Central memory CD8-positive, alpha-beta T cell (primary cell): ENCODE results near the gene RAB38.

ENCODE experiments used
- ATAC-seq: fragments of 150-1000 bp; cut with Tn5 transposase; replicated peaks from 2 replicates; pipeline ENCODE4 v1.10.0; 2022; ENCODE audit warnings: mild to moderate bottlenecking, moderate FRiP score, moderate number of reproducible peaks; ENCODE audit not compliant: poor library complexity, severe bottlenecking; ENCODE audit errors: extremely low read depth
- DNase-seq, 2 donors: peaks; one replicate each; pipeline ENCODE4 v3.0.0; 2021; ENCODE audit warnings: low spot score in 2 of 2
- H3K27ac Mint-ChIP-seq: one replicate; pipeline ENCODE4 v1.8.0; 2022; ENCODE audit warnings: low read depth, mild to moderate bottlenecking, moderate library complexity, mixed read lengths
- H3K27me3 Mint-ChIP-seq: one replicate; pipeline ENCODE4 v1.8.0; 2022; ENCODE audit warnings: mixed read lengths
- H3K36me3 Mint-ChIP-seq: one replicate; pipeline ENCODE4 v1.8.0; 2022; ENCODE audit warnings: mild to moderate bottlenecking, moderate library complexity, mixed read lengths; ENCODE audit not compliant: insufficient read depth
- H3K4me1 Mint-ChIP-seq: one replicate; pipeline ENCODE4 v1.8.0; 2022; ENCODE audit warnings: mixed read lengths
- H3K4me3 Mint-ChIP-seq: one replicate; pipeline ENCODE4 v1.8.0; 2022; ENCODE audit warnings: mild to moderate bottlenecking, moderate library complexity, mixed read lengths
- H3K9me3 Mint-ChIP-seq: one replicate; pipeline ENCODE4 v1.8.0; 2022; ENCODE audit warnings: mixed read lengths

Gene RAB38

DNA sequence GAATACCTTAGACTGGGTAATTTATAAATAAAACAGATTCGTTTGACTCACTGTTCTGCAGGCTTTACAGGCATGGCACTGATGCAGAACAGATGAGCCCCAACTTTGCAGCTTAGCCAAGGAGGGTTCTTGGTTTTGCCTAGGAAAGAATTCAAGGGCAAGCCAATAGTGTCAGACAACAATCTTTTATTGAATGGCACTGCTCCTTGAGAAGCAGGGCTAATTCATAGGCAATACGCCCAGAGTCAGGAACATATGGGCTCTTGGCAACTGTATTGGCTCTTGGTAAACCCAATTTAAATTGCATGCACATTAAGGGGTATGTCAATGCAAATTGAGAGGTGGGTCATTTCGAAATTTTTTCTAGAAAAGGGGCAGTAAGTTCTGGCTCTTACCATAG is 87.9 kb downstream of the RAB38 start:
- H3K27me3 Mint-ChIP-seq = peaks cover 15% of the 10 kb centered on the region
- ATAC-seq (no peak), DNase-seq (no peak)
- H3K4me1 Mint-ChIP-seq = no peaks in the 10 kb centered on the region
- H3K36me3 Mint-ChIP-seq = no peaks in the 10 kb centered on the region
- H3K9me3 Mint-ChIP-seq = no peaks in the 10 kb centered on the region
- H3K4me3 Mint-ChIP-seq = no peak overlapping the region
- no peak overlapping the region for H3K27ac Mint-ChIP-seq

DNA sequence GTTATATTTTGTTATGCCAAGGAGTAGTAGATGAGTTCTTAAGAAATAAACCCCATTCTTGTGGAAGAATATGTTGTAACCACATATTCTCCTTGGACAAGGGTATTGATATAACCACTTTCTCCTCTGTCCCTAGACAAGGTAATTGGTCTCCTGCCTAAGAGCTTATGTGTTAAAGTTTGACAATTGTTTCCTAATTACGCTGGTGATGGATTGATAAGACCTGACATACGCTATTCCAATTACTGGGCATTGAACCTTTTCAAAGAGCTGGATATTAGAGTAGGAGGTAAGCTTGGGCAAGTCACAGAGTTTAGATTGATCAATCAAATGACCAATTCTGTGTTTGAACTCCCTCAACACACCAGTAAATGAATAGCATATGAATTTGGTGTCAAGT is 88.9 kb downstream of the RAB38 start:
- DNase-seq (no peak), ATAC-seq (no peak)
- Mint-ChIP-seq H3K9me3 (no peaks in the 10 kb centered on the region), H3K4me1 (no peaks in the 10 kb centered on the region), H3K4me3 (no peak overlapping the region), H3K27ac (no peak overlapping the region), H3K36me3 (no peaks in the 10 kb centered on the region), H3K27me3 (peaks cover 15% of the 10 kb centered on the region)

DNA sequence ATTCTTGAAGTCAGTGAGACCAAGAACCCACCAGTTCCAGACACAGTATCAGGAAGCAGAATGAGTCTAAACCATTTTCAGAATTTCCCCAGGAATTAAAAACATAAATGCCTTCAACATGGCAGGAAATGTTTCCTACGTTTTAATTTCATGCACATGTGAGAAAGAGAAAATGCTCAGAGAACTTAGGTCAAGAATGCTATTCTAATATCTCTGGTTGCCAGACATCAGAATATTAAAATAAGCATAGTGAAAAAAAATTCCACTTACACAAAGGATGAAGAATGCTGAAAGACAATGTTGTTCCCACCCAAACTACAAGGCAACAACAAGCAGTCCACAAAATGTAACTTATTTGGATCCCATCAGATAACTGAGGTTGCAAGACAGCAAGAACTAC is 104.8 kb downstream of the RAB38 start:
- Mint-ChIP-seq H3K9me3 (no peaks in the 10 kb centered on the region), H3K4me1 (no peaks in the 10 kb centered on the region), H3K27me3 (peaks cover 57% of the 10 kb centered on the region), H3K4me3 (no peak overlapping the region), H3K36me3 (no peaks in the 10 kb centered on the region), H3K27ac (no peak overlapping the region)
- no peak for DNase-seq
- ATAC-seq = no peak

DNA sequence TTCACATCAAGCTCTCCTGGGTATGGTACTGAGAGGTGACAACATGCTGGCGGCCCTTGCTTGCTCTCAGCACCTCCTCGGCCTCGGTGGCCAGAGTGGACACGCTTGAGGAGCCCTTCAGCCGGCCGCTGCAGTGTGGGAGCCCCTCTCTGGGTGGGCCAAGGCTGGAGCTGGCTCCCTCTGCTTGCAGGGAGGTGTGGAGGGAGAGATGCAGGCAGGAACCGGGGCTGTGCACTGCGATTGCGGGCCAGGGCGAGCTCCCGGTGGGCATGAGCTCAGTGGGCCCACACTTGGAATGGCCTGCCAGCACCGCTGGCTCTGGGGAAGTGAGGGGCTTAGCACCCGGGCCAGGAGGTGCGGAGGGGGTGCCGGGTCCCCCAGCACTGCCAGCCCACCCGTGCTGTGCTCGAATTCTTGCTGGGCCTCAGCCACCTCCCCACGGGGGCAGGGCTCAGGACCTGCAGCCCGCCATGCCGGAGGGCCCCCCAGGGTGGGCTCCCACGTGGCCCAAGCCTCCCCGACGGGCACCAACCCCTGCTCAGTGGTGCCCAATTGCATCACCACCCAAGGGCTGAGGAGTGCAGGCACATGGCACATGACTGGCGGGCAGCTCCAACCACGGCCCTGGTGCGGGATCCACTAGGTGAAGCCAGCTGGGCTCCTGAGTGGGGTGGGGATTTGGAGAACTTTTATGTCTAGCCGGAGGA is 106.2 kb downstream of the RAB38 start:
- Mint-ChIP-seq H3K9me3 (no peaks in the 10 kb centered on the region), H3K36me3 (no peaks in the 10 kb centered on the region), H3K27ac (no peak overlapping the region), H3K27me3 (peaks cover 48% of the 10 kb centered on the region), H3K4me3 (no peak overlapping the region), H3K4me1 (no peaks in the 10 kb centered on the region)
- DNase-seq (no peak), ATAC-seq (no peak)

DNA sequence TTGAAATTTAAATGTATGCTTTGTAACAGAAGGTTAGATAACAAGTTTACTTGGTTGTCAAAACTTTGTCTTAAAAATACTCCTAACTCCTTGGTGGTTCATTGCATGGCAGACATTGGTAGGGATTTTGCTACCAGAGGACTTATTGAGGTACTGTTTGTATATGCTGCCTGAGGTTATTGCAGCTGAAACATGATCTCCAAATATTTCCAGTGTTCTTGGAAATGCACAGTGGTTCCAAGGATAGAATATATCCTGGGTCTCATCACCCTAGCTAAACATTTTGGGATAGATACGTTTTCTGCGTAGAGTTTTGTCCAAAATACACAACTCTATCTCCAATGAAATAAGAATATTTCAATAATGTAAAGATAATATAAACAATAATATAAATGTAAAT is 109.2 kb downstream of the RAB38 start:
- Mint-ChIP-seq H3K4me1 (no peaks in the 10 kb centered on the region), H3K4me3 (no peak overlapping the region), H3K9me3 (no peaks in the 10 kb centered on the region), H3K27ac (no peak overlapping the region), H3K27me3 (peaks cover 43% of the 10 kb centered on the region), H3K36me3 (no peaks in the 10 kb centered on the region)
- ATAC-seq (no peak), DNase-seq (no peak)

DNA sequence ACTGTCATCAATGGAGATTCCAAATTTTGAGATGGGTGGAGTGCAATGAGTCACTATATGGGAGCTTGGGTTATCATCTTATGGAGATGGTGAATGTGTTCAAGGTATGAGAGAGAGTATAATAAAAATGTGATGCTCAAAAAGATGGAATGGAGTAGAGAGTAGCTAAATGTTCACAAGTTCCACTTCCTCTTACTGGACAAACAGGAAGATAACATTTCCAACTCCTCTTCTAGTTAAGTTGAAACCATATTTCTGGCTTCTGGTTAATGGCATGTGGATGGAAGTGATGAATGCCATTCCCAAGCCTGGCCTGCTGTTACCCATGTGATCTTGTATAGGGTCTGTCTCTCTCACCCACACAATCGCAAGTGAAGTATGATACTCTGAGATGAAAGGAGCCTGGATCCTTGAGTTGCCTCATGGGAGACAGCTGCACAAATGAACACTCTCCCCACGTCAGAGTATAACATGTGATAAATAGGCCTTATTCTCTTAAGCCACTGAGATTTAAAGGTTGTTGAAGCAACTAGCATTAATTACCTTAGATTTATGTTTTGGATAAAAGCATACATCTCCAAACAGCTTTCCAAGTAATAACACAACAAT is 111.0 kb downstream of the RAB38 start:
- no peak for ATAC-seq
- no peaks in the 10 kb centered on the region for H3K4me1 Mint-ChIP-seq
- DNase-seq = no peak
- no peaks in the 10 kb centered on the region for H3K36me3 Mint-ChIP-seq
- H3K27me3 Mint-ChIP-seq = peaks cover 35% of the 10 kb centered on the region
- no peak overlapping the region for H3K4me3 Mint-ChIP-seq
- H3K27ac Mint-ChIP-seq = no peak overlapping the region
- H3K9me3 Mint-ChIP-seq = no peaks in the 10 kb centered on the region
